Bone marrow (tissue), 2 donors: ENCODE measurements around the gene CIDEB.

Experiments used
- DNase-seq, 2 donors: peaks; one replicate each; lab custom pipeline; 2025; lab: John Stamatoyannopoulos, UW

The CIDEB gene

GRCh38 chr14:24312736-24313507, 5.1 kb upstream of the CIDEB start:
- peak; percentile 20 to 67 for DNase-seq

- DNase-seq = peak in 1 of 2 donors; percentile 36
These were observed 4.2 kb upstream of the CIDEB start for GRCh38 chr14:24311837-24312615.

GRCh38 chr14:24310646-24311604, 3.1 kb upstream of the CIDEB start, which contains the start of gene LTB4R:
TSS of gene LTB4R (plus strand) at chr14:24311502. CDS start at chr14:24315652, 4,150 bp downstream.
- DNase-seq = peak; percentile 20 to 65

- DNase-seq = no peak
These were observed 2.5 kb upstream of the CIDEB start for GRCh38 chr14:24310265-24310645.

GRCh38 chr14:24309538-24310264, 1.9 kb upstream of the CIDEB start, which contains the start of gene LTB4R2:
TSS of gene LTB4R2 (plus strand) at chr14:24310140. CDS start at chr14:24310665, 525 bp downstream.
- no peak for DNase-seq

- DNase-seq = no peak
These were observed 756 bp upstream of the CIDEB start for GRCh38 chr14:24308342-24309124.

- no peak for DNase-seq
These were observed 612 bp downstream of the CIDEB start for GRCh38 chr14:24307156-24307574.

- DNase-seq = no peak
These were observed 3.8 kb downstream of the CIDEB start for GRCh38 chr14:24304019-24304387.

- DNase-seq = no peak
These were observed 7.3 kb downstream of the CIDEB start for GRCh38 chr14:24300326-24300980.

GRCh38 chr14:24299255-24300191, 8.3 kb downstream of the CIDEB start, which contains the start of the genes DHRS1 and NOP9:
TSS of gene DHRS1 (minus strand) at chr14:24299780. CDS start at chr14:24299106, 674 bp downstream.
TSS of gene NOP9 (plus strand) at chr14:24299850. CDS start at chr14:24299955, 105 bp downstream.
- peak; percentile 60 to 86 for DNase-seq

- DNase-seq = no peak
These were observed 8.9 kb downstream of the CIDEB start for GRCh38 chr14:24298892-24299254.

GRCh38 chr14:24297190-24297964, 10.4 kb downstream of the CIDEB start:
- DNase-seq = peak in 1 of 2 donors; percentile 13

- DNase-seq = peak; percentile 43 to 91
These were observed 11.2 kb downstream of the CIDEB start for GRCh38 chr14:24296341-24297157.

GRCh38 chr14:24293525-24293924, 14.3 kb downstream of the CIDEB start:
- DNase-seq = no peak

GRCh38 chr14:24292118-24292807, 15.5 kb downstream of the CIDEB start:
- no peak for DNase-seq

GRCh38 chr14:24291446-24292117, 16.2 kb downstream of the CIDEB start:
- no peak for DNase-seq
